Ascending aorta (tissue), 2 donors: ENCODE measurements around the gene PARVB. TPM values are rescaled to one million over a fixed set of nuclear protein-coding genes. Genes with fewer than 3 reads are reported as not detected.

Experiments used
- DNase-seq, 2 donors: peaks; one replicate each; pipeline ENCODE4 v3.0.0-alpha.2; 2019; ENCODE audit warnings: low spot score in 2 of 2
- H3K27ac ChIP-seq, 2 donors: fragments of 200-600 bp; sonication (generic); one replicate each; pipeline ENCODE4 v1.5.1; 2016 to 2017; ENCODE audit warnings: mild to moderate bottlenecking in 1 of 2
- H3K27me3 ChIP-seq: fragments of 200-600 bp; sonication (generic); one replicate; pipeline ENCODE4 v1.5.1; 2017
- H3K36me3 ChIP-seq, 2 donors: fragments of 200-600 bp; sonication (generic); one replicate each; pipeline ENCODE4 v1.5.1; 2016
- H3K4me1 ChIP-seq, 2 donors: fragments of 200-600 bp; sonication (generic); one replicate each; pipeline ENCODE4 v1.5.1; 2016 to 2017; ENCODE audit warnings: mild to moderate bottlenecking in 1 of 2
- H3K4me3 ChIP-seq, 2 donors: fragments of 200-600 bp; sonication (generic); one replicate each; pipeline ENCODE4 v1.5.1; 2016 to 2017; ENCODE audit warnings: mild to moderate bottlenecking in 1 of 2
- H3K9me3 ChIP-seq, 2 donors: fragments of 200-600 bp; sonication (generic); one replicate each; pipeline ENCODE4 v1.5.1; 2016
- intact Hi-C: fragments of 100-400 bp; cut with DNase I; formaldehyde crosslinking; loops from one replicate; pipeline ENCODE4 v1.15.1; 2023
- total RNA-seq: library from RNA; depleted of rRNA; stranded (reverse); fragments of >200 nt; gene quantifications from one replicate; pipeline ENCODE4 v1.1.0, GENCODE V29; 2016
- TF ChIP-seq, protein P1 (sequence below), 3 experiments: fragments of 200-600 bp in 2 of 3; fragments of 450-650 bp in 1 of 3; sonication (generic) in 2 of 3; IDR thresholded peaks; one replicate each; pipeline ENCODE4 v1.5.1; 2016 to 2019; ENCODE audit warnings: antibody characterized with exemption in 3 of 3, mild to moderate bottlenecking in 1 of 3, moderate library complexity in 1 of 3

Gene PARVB
- total RNA-seq, 1 donor from 2014 or later: 33.8 TPM

DNA sequence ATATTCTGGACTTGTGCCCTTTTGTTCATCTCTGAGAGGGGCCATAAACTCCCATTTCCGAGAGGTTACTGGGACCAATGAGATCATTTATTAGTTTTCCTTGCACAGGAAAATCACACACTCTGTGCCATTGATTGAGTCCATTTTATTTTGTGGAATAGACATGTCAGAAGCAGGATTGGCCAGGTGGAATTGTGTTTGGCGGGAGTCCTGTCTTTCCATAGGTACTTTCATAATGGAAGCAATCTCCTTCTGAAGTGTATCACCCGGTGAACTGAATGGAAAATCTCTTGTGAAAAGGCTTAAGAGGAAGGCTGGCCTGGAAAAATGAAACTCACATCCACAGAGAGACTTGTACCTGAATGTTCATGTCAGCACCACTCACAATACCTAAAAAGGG lies 93.6 kb downstream of the PARVB start:
- no peaks in the 10 kb centered on the region for H3K27me3 ChIP-seq
- TF ChIP-seq, protein P1, sequence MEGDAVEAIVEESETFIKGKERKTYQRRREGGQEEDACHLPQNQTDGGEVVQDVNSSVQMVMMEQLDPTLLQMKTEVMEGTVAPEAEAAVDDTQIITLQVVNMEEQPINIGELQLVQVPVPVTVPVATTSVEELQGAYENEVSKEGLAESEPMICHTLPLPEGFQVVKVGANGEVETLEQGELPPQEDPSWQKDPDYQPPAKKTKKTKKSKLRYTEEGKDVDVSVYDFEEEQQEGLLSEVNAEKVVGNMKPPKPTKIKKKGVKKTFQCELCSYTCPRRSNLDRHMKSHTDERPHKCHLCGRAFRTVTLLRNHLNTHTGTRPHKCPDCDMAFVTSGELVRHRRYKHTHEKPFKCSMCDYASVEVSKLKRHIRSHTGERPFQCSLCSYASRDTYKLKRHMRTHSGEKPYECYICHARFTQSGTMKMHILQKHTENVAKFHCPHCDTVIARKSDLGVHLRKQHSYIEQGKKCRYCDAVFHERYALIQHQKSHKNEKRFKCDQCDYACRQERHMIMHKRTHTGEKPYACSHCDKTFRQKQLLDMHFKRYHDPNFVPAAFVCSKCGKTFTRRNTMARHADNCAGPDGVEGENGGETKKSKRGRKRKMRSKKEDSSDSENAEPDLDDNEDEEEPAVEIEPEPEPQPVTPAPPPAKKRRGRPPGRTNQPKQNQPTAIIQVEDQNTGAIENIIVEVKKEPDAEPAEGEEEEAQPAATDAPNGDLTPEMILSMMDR (IDR thresholded peaks at IDR 0.05): no peak
- H3K27ac ChIP-seq: no peak overlapping the region
- peaks cover 0 to 3% of the 10 kb centered on the region in 2 donors for H3K9me3 ChIP-seq
- no peak overlapping the region for H3K4me3 ChIP-seq
- intact Hi-C loops: no loop called here
- H3K4me1 ChIP-seq: no peaks in the 10 kb centered on the region
- DNase-seq: no peak
- no peaks in the 10 kb centered on the region for H3K36me3 ChIP-seq

DNA sequence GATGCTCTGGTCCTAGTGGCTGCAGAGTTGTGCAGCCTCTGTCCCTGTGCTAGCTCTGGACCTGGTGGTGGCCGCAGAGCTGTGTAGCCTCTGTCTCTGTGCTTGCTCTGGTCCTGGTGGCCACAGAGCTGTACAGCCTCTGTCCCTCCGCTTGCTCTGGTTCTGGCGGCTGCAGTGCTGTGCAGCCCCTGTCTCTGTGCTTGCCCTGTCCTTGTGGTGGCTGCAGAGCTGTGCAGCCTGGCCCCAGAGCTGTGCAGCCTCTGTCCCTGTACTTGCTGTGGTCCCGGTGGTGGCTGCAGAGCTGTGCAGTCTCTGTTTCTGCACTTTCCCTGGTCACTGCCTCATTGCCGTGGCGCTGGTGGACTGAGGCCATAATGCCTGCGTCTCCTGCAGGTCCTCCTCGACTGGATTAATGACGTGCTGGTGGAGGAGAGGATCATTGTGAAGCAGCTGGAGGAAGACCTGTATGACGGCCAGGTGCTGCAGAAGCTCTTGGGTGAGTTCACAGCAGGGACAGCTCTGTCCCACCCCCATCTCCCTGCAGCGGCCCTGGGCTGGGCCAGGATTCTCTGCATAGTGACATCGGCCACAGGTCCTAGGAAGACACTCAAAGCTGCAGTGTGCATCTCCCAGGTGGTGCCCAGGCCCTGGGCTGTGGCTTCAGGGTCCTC lies 94.7 kb downstream of the PARVB start:
- no peak overlapping the region for H3K4me3 ChIP-seq
- no peak overlapping the region for H3K27ac ChIP-seq
- TF ChIP-seq, protein P1 (IDR thresholded peaks at IDR 0.05): no peak
- no peak for DNase-seq
- H3K9me3 ChIP-seq: peaks cover 0 to 3% of the 10 kb centered on the region in 2 donors
- H3K27me3 ChIP-seq: no peaks in the 10 kb centered on the region
- intact Hi-C loops: no loop called here
- H3K4me1 ChIP-seq: no peaks in the 10 kb centered on the region
- H3K36me3 ChIP-seq: no peaks in the 10 kb centered on the region

DNA sequence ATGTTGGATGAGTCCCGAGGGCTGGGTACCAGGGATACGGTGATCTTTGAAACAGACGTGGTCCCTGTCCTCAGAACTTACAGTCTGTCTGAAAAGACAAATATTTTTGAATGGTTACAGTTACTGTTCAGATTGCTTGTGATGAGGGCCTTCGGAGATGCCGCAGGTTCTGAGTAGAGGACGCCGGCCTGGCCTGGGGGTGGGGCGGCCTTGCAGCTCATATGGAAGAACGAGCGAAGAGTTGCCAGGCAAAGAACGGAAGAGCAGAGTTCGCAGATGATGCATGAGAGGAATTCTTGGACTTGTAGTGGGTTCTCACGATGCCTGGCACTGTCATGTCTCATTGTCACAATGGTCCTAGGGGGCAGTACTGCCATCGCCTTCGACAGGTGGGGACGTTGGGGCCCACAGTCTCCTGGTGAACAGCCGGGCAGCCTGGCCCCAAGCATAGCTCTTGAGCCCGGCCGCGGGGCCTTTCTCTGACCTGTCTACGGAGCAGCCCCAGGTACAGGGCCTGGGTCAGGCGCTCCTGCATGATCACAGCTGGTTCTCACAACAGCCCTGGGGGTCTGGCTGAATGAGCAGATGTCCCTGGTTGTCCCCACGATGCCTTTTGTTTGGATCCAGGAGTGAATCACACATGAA lies 95.7 kb downstream of the PARVB start:
- TF ChIP-seq, protein P1 (IDR thresholded peaks at IDR 0.05): no peak
- intact Hi-C loops: no loop called here
- Histone ChIP-seq H3K4me1 (no peaks in the 10 kb centered on the region), H3K27me3 (no peaks in the 10 kb centered on the region), H3K27ac (no peak overlapping the region), H3K4me3 (no peak overlapping the region), H3K9me3 (peaks cover 0 to 3% of the 10 kb centered on the region in 2 donors), H3K36me3 (no peaks in the 10 kb centered on the region)
- DNase-seq: no peak

DNA sequence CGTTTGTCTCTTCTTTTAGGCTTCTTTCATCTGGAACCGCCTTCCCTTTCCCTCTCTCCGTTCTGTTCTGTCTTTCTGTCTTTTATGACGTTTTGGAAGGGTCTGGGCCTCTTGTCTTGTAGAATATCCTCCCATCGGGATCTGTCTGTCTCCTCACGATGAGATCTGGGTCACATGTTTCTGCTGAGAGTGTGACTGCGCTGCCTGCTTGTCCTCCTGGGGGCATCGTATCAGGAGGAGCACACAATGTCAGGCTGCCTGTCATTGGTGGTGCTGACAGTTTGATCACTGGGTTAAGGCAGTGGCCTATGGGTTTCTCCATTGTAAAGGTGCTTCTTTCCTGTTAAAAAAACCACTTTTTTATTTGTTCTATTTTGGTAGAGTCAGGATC lies 96.2 kb downstream of the PARVB start:
- H3K36me3 ChIP-seq: no peaks in the 10 kb centered on the region
- no peak overlapping the region for H3K4me3 ChIP-seq
- DNase-seq: no peak

DNA sequence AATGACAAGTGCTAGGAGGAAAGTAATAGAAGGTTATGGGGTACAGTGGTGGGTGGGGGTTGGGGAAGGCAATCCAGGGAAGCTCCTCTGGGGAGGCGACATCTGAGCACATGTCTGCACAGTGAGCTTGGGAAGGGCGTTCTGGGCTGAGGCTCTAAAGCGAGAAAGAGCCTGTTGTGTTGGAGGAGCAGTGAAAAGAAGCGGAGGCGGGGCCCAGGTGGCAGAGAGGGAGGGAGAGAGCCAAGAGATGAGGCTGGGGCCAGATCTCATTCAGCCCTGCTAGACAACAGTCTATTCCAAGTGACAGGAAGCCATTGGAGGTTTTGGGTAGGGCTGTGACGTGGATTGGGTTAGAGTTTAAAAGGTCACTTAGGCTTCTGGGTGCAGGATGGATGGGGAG lies 101.3 kb downstream of the PARVB start:
- Histone ChIP-seq H3K9me3 (peaks cover 5 to 14% of the 10 kb centered on the region in 2 donors), H3K27me3 (no peaks in the 10 kb centered on the region), H3K27ac (no peak overlapping the region), H3K4me1 (no peaks in the 10 kb centered on the region), H3K36me3 (no peaks in the 10 kb centered on the region), H3K4me3 (no peak overlapping the region)
- DNase-seq: no peak
- TF ChIP-seq, protein P1 (IDR thresholded peaks at IDR 0.05): no peak
- intact Hi-C loops: no loop called here

More for the DNA sequence above, 96.2 kb downstream of the PARVB start:
- TF ChIP-seq, protein P1 (IDR thresholded peaks at IDR 0.05): no peak
- H3K27ac ChIP-seq: no peak overlapping the region
- H3K9me3 ChIP-seq: peaks cover 0 to 3% of the 10 kb centered on the region in 2 donors
- no peaks in the 10 kb centered on the region for H3K4me1 ChIP-seq
- intact Hi-C loops: no loop called here
- no peaks in the 10 kb centered on the region for H3K27me3 ChIP-seq
